ENCODE data around the gene SLC9A9.

Gene SLC9A9

DNA sequence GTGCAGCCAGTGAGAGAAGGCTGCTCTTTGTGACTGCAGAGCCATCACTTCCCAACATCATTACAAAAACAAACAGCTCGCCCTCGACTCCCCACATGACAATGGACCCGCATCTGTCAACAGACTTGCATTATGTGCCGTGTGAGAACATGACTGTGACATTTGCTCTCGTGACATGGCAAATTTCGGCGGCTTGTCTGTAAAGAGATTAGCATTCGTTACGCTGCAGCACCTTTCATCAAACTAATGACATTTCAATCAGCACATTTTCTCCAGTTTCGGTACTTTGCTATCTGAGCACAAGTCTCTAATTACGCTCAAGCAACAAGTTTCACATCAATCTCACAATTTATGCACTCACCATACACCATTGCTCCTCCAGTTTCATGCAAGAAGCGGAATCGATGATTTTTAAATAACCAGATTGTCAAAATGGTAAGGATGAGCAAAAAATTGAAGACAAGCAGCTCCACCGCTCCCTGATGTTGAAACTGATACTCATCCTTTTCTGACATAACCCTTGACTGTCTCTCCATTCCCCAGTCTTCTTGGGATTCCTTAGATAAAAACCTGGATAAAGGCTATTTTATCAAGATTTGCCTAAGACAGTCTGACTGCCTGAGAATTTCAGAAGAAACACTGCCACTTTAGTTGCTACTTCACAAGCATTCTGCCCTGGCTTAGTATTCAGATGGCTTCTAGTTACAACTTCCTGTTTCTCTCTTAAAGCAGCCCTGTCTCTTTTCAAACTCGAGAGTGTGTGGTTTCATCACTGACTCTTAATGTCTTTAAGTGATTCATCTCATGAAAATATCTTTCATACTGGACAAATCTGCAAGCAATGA lies at the start of gene SLC9A9:
Gene SLC9A9 (minus strand): TSS at position 682 of the 845 bp plus-strand sequence. CDS start 146 bp downstream, at position 536.
- Histone ChIP-seq H3K4me1 (ENCODE audit: control insufficient read depth, insufficient read depth, low read length) (no peaks in the 10 kb centered on the region; the same call in 1 of the 2 replicates), H3K9me3 (ENCODE audit: control insufficient read depth, insufficient read depth, low read length) (no peaks in the 10 kb centered on the region), H3K27me3 (ENCODE audit: control insufficient read depth, insufficient read depth, low read length) (no peaks in the 10 kb centered on the region), H3K27ac (ENCODE audit: low read length) (no peak within 1 kb of the TSS), H3K4me3 (ENCODE audit: low read length) (no peak within 1 kb of the TSS), H3K36me3 (ENCODE audit: control insufficient read depth, insufficient read depth, low read length) (no peaks in the 10 kb centered on the region)
- WGBS (ENCODE audit: insufficient coverage, insufficient read length) = no CpG with 5 or more reads among the region's 15 CpGs
- no peak for DNase-seq (ENCODE audit: low read depth, low spot score)

DNA sequence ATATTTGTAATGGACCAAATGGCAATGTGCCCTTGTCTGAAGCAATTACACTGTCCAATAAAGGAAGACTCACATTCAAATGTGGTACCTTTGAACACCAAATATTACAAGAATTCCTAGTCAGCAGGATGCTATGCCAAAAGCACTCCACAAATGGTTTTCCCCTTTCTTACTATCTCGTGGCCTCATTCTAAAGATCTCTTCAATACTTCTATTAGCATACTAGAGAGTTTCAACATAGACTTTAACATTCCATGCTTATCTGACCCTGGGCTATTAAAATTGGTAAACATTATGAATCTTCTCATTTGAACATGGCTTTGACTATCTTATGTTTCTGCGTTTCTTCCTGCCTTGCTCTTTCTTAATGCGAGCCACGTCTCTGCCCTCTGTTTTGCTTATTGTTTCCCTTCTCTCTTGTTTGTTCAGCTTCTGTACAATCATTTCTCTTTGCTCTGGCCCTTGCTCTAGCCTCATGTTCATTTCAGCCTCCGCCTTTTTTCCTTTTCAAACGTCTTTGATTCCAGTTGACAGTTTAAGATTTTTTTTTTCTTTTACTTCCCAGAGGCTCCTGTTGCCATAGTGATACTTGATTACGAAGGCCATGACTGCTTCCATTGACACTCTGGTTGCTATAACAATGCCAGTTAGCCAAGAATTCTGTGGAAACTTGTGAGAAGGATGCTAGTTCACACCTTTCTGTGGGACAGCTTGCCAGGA lies 49.5 kb upstream of the SLC9A9 start:
- Histone ChIP-seq H3K4me3 (ENCODE audit: low read length) (no peak overlapping the region), H3K4me1 (ENCODE audit: control insufficient read depth, insufficient read depth, low read length) (no peaks in the 10 kb centered on the region), H3K27me3 (ENCODE audit: control insufficient read depth, insufficient read depth, low read length) (no peaks in the 10 kb centered on the region), H3K9me3 (ENCODE audit: control insufficient read depth, insufficient read depth, low read length) (no peaks in the 10 kb centered on the region), H3K27ac (ENCODE audit: low read length) (no peak overlapping the region), H3K36me3 (ENCODE audit: control insufficient read depth, insufficient read depth, low read length) (no peaks in the 10 kb centered on the region)
- DNase-seq (ENCODE audit: low read depth, low spot score) = no peak
- no CpG with 5 or more reads among the region's 7 CpGs for WGBS (ENCODE audit: insufficient coverage, insufficient read length)

DNA sequence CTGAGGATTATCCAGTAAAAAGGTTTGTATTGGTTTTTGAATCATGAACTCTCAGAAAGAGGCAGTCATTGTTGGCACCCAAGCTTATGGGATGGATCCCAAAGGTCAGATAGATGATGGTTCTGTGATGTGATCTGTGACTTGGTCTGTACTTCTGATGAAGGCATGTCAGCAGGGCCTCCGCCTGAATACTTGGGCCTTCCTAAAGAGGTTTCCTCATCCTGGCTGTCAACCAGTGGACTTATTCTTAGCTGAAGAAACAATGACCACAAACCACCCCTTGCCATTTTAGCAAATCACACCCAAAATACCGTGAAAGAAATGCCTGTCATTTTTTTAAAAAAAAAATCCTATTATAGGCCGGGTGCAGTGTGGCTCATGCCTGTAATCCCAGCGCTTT lies 48.2 kb upstream of the SLC9A9 start:
- DNase-seq (ENCODE audit: low read depth, low spot score) = no peak
- no CpG with 5 or more reads among the region's 4 CpGs for WGBS (ENCODE audit: insufficient coverage, insufficient read length)

DNA sequence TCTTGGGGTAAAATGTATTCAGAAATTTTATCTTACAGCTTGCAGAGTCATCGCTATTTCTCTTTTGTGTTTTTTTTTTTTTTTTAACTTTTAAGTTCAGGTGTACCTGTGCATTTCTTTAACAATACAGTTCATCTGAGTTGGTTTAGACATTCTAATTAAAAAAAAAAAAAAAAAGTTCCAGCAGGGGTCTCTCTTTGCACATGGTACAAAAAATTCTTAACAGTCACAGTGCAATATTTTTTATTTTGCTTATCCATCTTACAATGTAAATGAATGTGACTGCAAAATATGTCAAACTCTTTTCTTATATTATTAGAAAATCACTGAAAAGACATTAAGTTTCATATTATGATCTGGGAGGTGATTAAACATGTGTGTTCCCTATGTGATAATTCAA lies 47.5 kb upstream of the SLC9A9 start:
- Histone ChIP-seq H3K4me3 (ENCODE audit: low read length) (no peak overlapping the region), H3K9me3 (ENCODE audit: control insufficient read depth, insufficient read depth, low read length) (no peaks in the 10 kb centered on the region), H3K4me1 (ENCODE audit: control insufficient read depth, insufficient read depth, low read length) (no peaks in the 10 kb centered on the region), H3K27me3 (ENCODE audit: control insufficient read depth, insufficient read depth, low read length) (no peaks in the 10 kb centered on the region), H3K27ac (ENCODE audit: low read length) (no peak overlapping the region), H3K36me3 (ENCODE audit: control insufficient read depth, insufficient read depth, low read length) (no peaks in the 10 kb centered on the region)
- DNase-seq (ENCODE audit: low read depth, low spot score) = no peak
- no CpG with 5 or more reads among the region's 1 CpG for WGBS (ENCODE audit: insufficient coverage, insufficient read length)

More for the DNA sequence above, 48.2 kb upstream of the SLC9A9 start:
- no peak overlapping the region for H3K4me3 ChIP-seq (ENCODE audit: low read length)
- H3K36me3 ChIP-seq (ENCODE audit: control insufficient read depth, insufficient read depth, low read length) = no peaks in the 10 kb centered on the region
- no peaks in the 10 kb centered on the region for H3K9me3 ChIP-seq (ENCODE audit: control insufficient read depth, insufficient read depth, low read length)
- H3K27ac ChIP-seq (ENCODE audit: low read length) = no peak overlapping the region
- no peaks in the 10 kb centered on the region for H3K4me1 ChIP-seq (ENCODE audit: control insufficient read depth, insufficient read depth, low read length)
- no peaks in the 10 kb centered on the region for H3K27me3 ChIP-seq (ENCODE audit: control insufficient read depth, insufficient read depth, low read length)

DNA sequence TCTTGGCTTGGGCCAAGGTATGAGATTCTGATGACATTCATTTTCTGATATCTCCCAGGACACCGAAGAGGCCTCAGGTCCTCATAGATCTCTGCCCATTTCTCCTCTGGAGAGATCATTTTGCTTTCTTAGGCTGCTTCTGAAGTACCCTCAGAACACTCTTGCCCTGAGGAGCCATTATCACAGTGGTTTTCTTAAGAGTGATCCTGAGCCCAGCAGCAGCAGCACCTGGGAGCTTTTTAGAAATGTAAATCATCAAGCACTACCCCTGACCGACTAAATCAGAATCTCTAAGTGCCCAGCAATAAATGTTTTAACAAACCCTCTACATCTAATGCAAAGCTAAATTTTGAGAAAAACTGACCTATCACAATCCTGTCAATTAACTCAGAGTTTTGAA lies 40.6 kb upstream of the SLC9A9 start:
- DNase-seq (ENCODE audit: low read depth, low spot score) = no peak
- no CpG with 5 or more reads among the region's 2 CpGs for WGBS (ENCODE audit: insufficient coverage, insufficient read length)
- peaks cover 4% of the 10 kb centered on the region; the same call in 1 of the 2 replicates for H3K4me1 ChIP-seq (ENCODE audit: control insufficient read depth, insufficient read depth, low read length)

DNA sequence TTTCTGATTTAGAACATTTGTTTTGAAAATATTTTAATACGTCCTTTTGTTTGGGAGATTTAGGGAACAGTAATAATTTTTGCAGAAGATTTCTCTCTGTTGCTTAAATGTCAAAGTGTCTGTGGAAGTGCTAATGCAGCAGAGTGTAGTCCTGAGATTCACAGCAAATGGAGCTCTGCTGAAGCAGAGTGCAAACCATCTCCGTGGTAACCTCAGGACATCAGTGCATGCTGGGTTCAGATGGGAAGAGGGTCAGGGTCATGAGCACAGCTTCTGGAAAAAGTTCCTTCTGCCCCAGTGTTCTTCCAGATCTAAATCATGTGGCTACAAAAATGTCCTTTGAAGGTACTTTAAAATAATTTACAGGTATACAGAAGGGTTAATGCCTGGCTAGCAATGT lies 39.9 kb upstream of the SLC9A9 start:
- DNase-seq (ENCODE audit: low read depth, low spot score) = no peak
- Histone ChIP-seq H3K27me3 (ENCODE audit: control insufficient read depth, insufficient read depth, low read length) (no peaks in the 10 kb centered on the region), H3K9me3 (ENCODE audit: control insufficient read depth, insufficient read depth, low read length) (no peaks in the 10 kb centered on the region), H3K4me3 (ENCODE audit: low read length) (no peak overlapping the region), H3K36me3 (ENCODE audit: control insufficient read depth, insufficient read depth, low read length) (no peaks in the 10 kb centered on the region), H3K4me1 (ENCODE audit: control insufficient read depth, insufficient read depth, low read length) (peaks cover 4% of the 10 kb centered on the region; the same call in 1 of the 2 replicates), H3K27ac (ENCODE audit: low read length) (no peak overlapping the region)
- WGBS (ENCODE audit: insufficient coverage, insufficient read length) = 100% methylated on average over 1 of the region's 2 CpGs

More for the DNA sequence above, 40.6 kb upstream of the SLC9A9 start:
- H3K27ac ChIP-seq (ENCODE audit: low read length) = no peak overlapping the region
- no peak overlapping the region for H3K4me3 ChIP-seq (ENCODE audit: low read length)
- H3K36me3 ChIP-seq (ENCODE audit: control insufficient read depth, insufficient read depth, low read length) = no peaks in the 10 kb centered on the region
- no peaks in the 10 kb centered on the region for H3K27me3 ChIP-seq (ENCODE audit: control insufficient read depth, insufficient read depth, low read length)
- no peaks in the 10 kb centered on the region for H3K9me3 ChIP-seq (ENCODE audit: control insufficient read depth, insufficient read depth, low read length)

DNA sequence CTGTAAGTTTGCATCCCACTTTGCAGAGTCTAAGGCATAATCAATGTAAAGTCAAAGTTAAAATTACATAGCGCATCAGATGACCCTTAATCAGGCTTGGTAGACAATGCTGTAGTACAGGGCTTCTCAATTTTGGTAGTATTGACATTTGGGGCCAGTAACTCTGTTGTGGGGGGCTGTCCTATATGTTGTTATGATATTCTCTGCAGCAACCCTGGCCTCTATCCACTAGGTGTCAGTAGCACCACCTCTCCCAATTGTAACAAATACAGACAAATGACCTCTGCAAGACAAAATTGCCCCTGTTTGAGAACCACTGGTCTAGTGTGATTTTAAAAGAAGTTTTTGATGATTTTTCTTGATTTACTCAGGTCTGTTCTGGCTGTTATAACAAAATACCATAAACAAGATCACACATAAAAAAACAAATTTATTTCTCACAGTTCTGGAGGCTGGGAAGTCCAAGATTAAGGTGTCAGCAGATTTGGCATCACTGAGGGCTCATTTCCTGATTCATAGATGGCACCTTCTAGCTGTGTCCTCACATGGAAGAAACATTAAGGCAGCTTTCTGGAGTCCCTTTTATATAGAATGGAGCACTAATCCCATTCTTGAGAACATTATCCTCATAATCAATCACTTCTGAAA lies 37.6 kb upstream of the SLC9A9 start:
- H3K4me1 ChIP-seq (ENCODE audit: control insufficient read depth, insufficient read depth, low read length) = peaks cover 4% of the 10 kb centered on the region; the same call in 1 of the 2 replicates
- no peak overlapping the region for H3K27ac ChIP-seq (ENCODE audit: low read length)
- H3K36me3 ChIP-seq (ENCODE audit: control insufficient read depth, insufficient read depth, low read length) = no peaks in the 10 kb centered on the region
- no peak overlapping the region for H3K4me3 ChIP-seq (ENCODE audit: low read length)
- no peaks in the 10 kb centered on the region for H3K27me3 ChIP-seq (ENCODE audit: control insufficient read depth, insufficient read depth, low read length)
- no CpG with 5 or more reads among the region's 1 CpG for WGBS (ENCODE audit: insufficient coverage, insufficient read length)
- H3K9me3 ChIP-seq (ENCODE audit: control insufficient read depth, insufficient read depth, low read length) = no peaks in the 10 kb centered on the region
- DNase-seq (ENCODE audit: low read depth, low spot score) = peak; percentile 25

DNA sequence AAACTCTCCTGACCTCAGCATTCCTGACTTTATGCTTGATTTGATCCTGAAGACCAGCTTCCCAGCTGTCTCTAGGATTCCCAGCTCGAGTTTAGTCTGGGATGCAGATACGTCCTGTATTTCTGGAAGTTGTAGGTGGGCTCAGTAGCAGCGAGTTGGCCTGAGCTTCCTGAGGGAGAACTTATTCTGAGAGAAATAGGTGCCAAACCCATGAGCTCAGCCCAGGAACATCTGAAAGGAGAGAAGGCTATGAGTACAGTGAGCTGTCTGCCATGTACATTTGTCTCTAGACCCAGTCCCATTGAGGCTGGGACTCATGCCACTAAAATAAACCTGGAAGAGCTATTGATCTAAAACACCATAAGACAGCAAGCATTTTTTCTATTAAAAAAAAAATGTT lies 36.6 kb upstream of the SLC9A9 start:
- no peak for DNase-seq (ENCODE audit: low read depth, low spot score)
- Histone ChIP-seq H3K4me1 (ENCODE audit: control insufficient read depth, insufficient read depth, low read length) (peaks cover 4% of the 10 kb centered on the region; the same call in 1 of the 2 replicates), H3K27me3 (ENCODE audit: control insufficient read depth, insufficient read depth, low read length) (no peaks in the 10 kb centered on the region), H3K4me3 (ENCODE audit: low read length) (no peak overlapping the region), H3K27ac (ENCODE audit: low read length) (no peak overlapping the region), H3K9me3 (ENCODE audit: control insufficient read depth, insufficient read depth, low read length) (no peaks in the 10 kb centered on the region), H3K36me3 (ENCODE audit: control insufficient read depth, insufficient read depth, low read length) (no peaks in the 10 kb centered on the region)
- WGBS (ENCODE audit: insufficient coverage, insufficient read length) = no CpG with 5 or more reads among the region's 3 CpGs

DNA sequence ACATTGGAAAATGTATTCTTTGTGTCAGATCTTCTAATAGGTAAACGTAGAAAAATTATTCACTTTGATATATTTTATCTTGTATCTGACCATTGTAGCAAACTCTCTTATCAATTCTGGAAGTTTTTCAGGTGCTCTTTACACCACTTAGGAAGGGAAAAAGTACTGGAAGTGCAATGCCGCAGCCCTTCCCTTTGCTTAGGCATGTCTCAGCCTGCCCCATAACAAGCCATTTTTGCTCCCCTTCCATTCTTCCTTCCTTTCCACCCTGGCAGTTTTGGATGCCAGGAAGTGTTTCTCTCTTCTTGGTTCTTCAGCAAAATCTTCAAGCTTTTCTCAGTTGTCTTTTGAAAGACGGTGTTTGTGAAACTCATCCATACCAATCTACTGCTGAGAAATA lies 34.9 kb upstream of the SLC9A9 start:
- Histone ChIP-seq H3K4me1 (ENCODE audit: control insufficient read depth, insufficient read depth, low read length) (no peaks in the 10 kb centered on the region), H3K27ac (ENCODE audit: low read length) (no peak overlapping the region), H3K27me3 (ENCODE audit: control insufficient read depth, insufficient read depth, low read length) (no peaks in the 10 kb centered on the region), H3K36me3 (ENCODE audit: control insufficient read depth, insufficient read depth, low read length) (no peaks in the 10 kb centered on the region), H3K4me3 (ENCODE audit: low read length) (no peak overlapping the region), H3K9me3 (ENCODE audit: control insufficient read depth, insufficient read depth, low read length) (no peaks in the 10 kb centered on the region)
- no CpG with 5 or more reads among the region's 3 CpGs for WGBS (ENCODE audit: insufficient coverage, insufficient read length)
- DNase-seq (ENCODE audit: low read depth, low spot score) = no peak

DNA sequence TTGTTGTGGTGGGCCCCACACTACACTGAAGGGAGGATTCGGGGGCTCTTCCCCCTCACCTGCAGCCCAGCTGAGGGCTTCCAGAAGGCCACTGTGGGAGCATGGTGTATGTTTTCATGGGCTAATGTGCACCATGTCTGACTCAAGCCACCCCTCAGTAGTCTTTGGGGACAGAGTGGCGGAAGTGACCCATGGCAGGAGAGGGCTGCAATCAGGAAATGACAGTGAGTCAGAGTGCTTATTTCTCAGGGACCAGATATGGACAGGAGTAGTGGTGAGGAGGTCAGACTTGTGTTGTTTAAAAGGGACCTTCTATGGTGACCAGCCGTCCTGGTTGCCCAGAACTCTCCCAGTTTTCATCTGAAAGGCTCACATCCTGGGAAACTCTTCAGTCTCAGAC lies 32.8 kb upstream of the SLC9A9 start:
- Histone ChIP-seq H3K4me1 (ENCODE audit: control insufficient read depth, insufficient read depth, low read length) (no peaks in the 10 kb centered on the region), H3K27ac (ENCODE audit: low read length) (no peak overlapping the region), H3K36me3 (ENCODE audit: control insufficient read depth, insufficient read depth, low read length) (no peaks in the 10 kb centered on the region), H3K4me3 (ENCODE audit: low read length) (no peak overlapping the region), H3K27me3 (ENCODE audit: control insufficient read depth, insufficient read depth, low read length) (no peaks in the 10 kb centered on the region), H3K9me3 (ENCODE audit: control insufficient read depth, insufficient read depth, low read length) (no peaks in the 10 kb centered on the region)
- no peak for DNase-seq (ENCODE audit: low read depth, low spot score)
- no CpG with 5 or more reads among the region's 3 CpGs for WGBS (ENCODE audit: insufficient coverage, insufficient read length)
